ENCODE data around the gene IFNAR2.

- TF ChIP-seq POLR2A (IDR thresholded peaks at IDR 0.05; ENCODE audit: extremely low read depth, insufficient read length): no peak
- no peak for TF ChIP-seq CTCF (IDR thresholded peaks at IDR 0.05; ENCODE audit: low read depth, low read length)
These were observed 8.4 kb downstream of the IFNAR2 start for GRCh38 chr21:33238146-33238545.

Data from NB4 (cell line).